Measurements from ENCODE around the gene BABAM2.

DNA sequence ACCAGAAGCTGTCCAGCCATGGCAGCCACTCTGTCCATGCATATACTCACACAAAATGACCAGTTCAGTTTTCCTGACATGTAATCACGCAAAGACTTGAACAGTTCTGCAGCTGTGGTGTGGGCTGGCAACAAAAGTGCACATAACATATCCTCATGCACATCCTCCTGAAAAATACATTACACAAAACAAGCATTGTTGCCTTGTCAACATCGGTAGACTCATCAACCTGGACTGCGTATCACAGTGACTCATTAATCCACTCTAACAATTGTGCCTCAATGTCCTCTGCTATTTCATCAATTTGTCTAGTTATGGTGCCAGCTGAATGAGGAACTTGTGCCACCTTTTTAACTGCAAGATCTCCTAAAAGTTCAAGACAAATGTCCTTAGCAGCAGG, 19.8 kb upstream of the BABAM2 start:
- TF ChIP-seq, protein P1, sequence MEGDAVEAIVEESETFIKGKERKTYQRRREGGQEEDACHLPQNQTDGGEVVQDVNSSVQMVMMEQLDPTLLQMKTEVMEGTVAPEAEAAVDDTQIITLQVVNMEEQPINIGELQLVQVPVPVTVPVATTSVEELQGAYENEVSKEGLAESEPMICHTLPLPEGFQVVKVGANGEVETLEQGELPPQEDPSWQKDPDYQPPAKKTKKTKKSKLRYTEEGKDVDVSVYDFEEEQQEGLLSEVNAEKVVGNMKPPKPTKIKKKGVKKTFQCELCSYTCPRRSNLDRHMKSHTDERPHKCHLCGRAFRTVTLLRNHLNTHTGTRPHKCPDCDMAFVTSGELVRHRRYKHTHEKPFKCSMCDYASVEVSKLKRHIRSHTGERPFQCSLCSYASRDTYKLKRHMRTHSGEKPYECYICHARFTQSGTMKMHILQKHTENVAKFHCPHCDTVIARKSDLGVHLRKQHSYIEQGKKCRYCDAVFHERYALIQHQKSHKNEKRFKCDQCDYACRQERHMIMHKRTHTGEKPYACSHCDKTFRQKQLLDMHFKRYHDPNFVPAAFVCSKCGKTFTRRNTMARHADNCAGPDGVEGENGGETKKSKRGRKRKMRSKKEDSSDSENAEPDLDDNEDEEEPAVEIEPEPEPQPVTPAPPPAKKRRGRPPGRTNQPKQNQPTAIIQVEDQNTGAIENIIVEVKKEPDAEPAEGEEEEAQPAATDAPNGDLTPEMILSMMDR (conservative IDR thresholded peaks at IDR 0.05 in 1 of 2, IDR thresholded peaks at IDR 0.05 in 1 of 2; ENCODE audit: extremely low read depth in 1 of 2, insufficient read depth in 1 of 2, low read depth in 1 of 2, low read length in 2 of 2) = no peak
- no peak for TF ChIP-seq EZH2 (IDR thresholded peaks at IDR 0.05; ENCODE audit: borderline replicate concordance, low read length)

Measured in mammary epithelial cell (primary cell).